Epithelial cell of esophagus (primary cell): ENCODE results near the gene SLC10A1.

Source experiments
- DNase-seq: peaks from one replicate; pipeline ENCODE4 v3.0.0; 2010; ENCODE audit warnings: low read depth
- H3K4me3 ChIP-seq: 2 replicates; pipeline ENCODE4 v1.5.1; 2011; ENCODE audit warnings: mild to moderate bottlenecking, low read length, control low read depth
- CTCF ChIP-seq: IDR thresholded peaks from 2 replicates; pipeline ENCODE4 v1.5.1; 2011; ENCODE audit warnings: low read depth, mild to moderate bottlenecking, low read length, control low read depth, inconsistent platforms; ENCODE audit not compliant: insufficient read depth; ENCODE audit errors: missing control alignments

Gene SLC10A1

GRCh38 chr14:69808919-69809808 lies 12.1 kb upstream of the SLC10A1 start:
- TF ChIP-seq CTCF = no peak
- no peak for DNase-seq

GRCh38 chr14:69807192-69807591 lies 10.2 kb upstream of the SLC10A1 start:
- no peak for DNase-seq
- H3K4me3 ChIP-seq = no peak overlapping the region
- no peak for TF ChIP-seq CTCF

More at GRCh38 chr14:69808919-69809808, 12.1 kb upstream of the SLC10A1 start:
- H3K4me3 ChIP-seq = no peak overlapping the region

GRCh38 chr14:69804902-69805301 lies 7.9 kb upstream of the SLC10A1 start:
- TF ChIP-seq CTCF = no peak
- H3K4me3 ChIP-seq = no peak overlapping the region
- DNase-seq = no peak

- DNase-seq = peak; percentile 19
- peak; percentile 30 for TF ChIP-seq CTCF
- H3K4me3 ChIP-seq = no peak overlapping the region
Measured at GRCh38 chr14:69803753-69804152, 6.7 kb upstream of the SLC10A1 start.

- TF ChIP-seq CTCF = no peak
- H3K4me3 ChIP-seq = no peak overlapping the region
- DNase-seq = no peak
Measured at GRCh38 chr14:69798339-69798735, 1.3 kb upstream of the SLC10A1 start.

DNA sequence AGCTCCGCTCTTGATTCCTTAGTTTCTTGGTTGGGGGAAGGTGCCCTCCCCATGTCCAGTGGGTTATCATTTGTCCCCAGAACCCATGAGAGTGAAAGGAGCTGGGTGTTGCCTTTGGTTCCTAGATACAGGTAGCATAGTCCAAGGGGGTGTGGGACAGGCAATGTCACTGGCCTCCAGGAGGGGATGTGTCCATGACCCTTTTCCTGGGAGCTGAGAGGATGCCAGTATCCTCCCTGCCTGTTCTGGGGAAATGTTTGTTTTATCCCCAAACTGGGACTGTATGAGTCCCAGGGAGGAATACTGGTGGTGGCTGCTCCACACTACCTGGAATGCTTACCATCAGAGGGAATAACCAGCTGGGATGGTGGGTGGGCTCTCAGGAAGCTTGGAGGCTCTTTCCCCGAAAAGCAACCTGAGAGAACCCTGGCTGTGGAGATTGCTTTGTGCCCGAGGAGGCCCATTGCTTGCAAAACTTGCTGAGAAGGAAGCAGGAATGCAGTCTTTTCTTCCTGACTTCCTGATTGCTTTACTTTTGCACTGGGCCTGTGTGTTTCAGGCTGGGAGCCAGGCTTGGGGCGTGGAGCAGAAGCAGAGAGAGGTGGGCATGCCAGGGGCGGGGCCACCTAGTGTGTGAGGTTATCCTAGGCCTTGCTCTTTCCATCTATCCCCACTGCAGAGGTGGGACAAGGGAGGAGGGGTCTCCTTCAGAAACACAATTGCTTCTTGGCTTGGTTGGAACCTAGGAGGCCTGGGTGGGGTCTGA lies 715 bp upstream of the SLC10A1 start:
- peak; percentile 16 for DNase-seq
- no peak overlapping the region for H3K4me3 ChIP-seq
- no peak for TF ChIP-seq CTCF

DNA sequence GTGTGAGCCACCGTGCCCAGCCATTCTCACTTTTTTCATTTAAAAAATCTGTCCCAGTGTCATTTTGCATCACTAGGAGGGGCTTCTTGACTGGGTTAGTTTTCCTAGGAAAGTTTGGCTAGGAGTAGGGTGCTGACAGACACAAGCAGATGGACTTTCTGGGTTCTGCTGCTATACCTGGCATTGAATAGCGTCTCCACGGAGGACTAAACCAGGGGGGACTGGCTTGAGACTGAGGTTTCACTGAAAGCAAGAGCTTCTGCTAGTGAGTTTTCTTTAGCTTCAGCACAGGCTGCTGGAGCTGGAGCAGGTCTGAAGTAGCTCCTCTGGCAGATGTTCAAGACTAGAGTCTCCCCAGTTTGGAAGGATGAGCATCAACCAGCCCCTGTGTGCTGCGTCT lies 1.4 kb downstream of the SLC10A1 start:
- DNase-seq = no peak
- no peak for TF ChIP-seq CTCF
- H3K4me3 ChIP-seq = no peak overlapping the region
